Colonic mucosa (tissue), 4 donors: ENCODE data around the gene GPD1L. TPM values are rescaled to one million over a fixed set of nuclear protein-coding genes. Genes with fewer than 3 reads are reported as not detected.
"Not testable (repeated sequence)": the region's sequence is repeated elsewhere in the genome, so short reads cannot be mapped to it uniquely, and the experiment has no call there.

Experiments
- DNase-seq: peaks from one replicate; pipeline ENCODE4 v3.0.0-alpha.2; 2020
- H3K27ac ChIP-seq: fragments of 200-600 bp; one replicate; pipeline ENCODE4 v1.8.0; 2021
- H3K27me3 ChIP-seq: fragments of 200-600 bp; one replicate; pipeline ENCODE4 v1.8.0; 2021
- H3K36me3 ChIP-seq: fragments of 200-600 bp; one replicate; pipeline ENCODE4 v1.8.0; 2021
- H3K4me1 ChIP-seq: fragments of 200-600 bp; one replicate; pipeline ENCODE4 v1.8.0; 2021; ENCODE audit warnings: mild to moderate bottlenecking
- H3K4me3 ChIP-seq: fragments of 200-600 bp; one replicate; pipeline ENCODE4 v1.8.0; 2021
- H3K9ac ChIP-seq, 2 donors: one replicate each; pipeline ENCODE4 v1.7.0; 2013; ENCODE audit warnings: control low read depth in 2 of 2, low read depth in 2 of 2, low read length in 2 of 2
- H3K9me3 ChIP-seq: fragments of 200-600 bp; one replicate; pipeline ENCODE4 v1.8.0; 2021
- intact Hi-C: fragments of 100-400 bp; cut with DNase I; formaldehyde crosslinking; loops from one replicate; pipeline ENCODE4 v1.14.1; 2022
- total RNA-seq, 2 donors: library from RNA; stranded (reverse); fragmentation: NEBNext Ultra II Directional in 1 of 2; extraction: Animal tissue kit (Norgen Biotek cat#: 25700) in 1 of 2; gene quantifications; one replicate each; pipeline ENCODE4 v1.2.1, GENCODE V29; 2021
- TF ChIP-seq, protein P1 (sequence below): fragments of 200-600 bp; IDR thresholded peaks from one replicate; pipeline ENCODE4 v1.8.0; 2022; ENCODE audit warnings: antibody characterized with exemption, mild to moderate bottlenecking
- donor health status: healthy.
- donor health status: DM: no; HTN: no; CAD: no.
- donor health status: DM: no; HTN: no; CAD: no.

The GPD1L gene
- total RNA-seq, 2 donors from 2014 or later, result 70.3 to 78.4 TPM

DNA sequence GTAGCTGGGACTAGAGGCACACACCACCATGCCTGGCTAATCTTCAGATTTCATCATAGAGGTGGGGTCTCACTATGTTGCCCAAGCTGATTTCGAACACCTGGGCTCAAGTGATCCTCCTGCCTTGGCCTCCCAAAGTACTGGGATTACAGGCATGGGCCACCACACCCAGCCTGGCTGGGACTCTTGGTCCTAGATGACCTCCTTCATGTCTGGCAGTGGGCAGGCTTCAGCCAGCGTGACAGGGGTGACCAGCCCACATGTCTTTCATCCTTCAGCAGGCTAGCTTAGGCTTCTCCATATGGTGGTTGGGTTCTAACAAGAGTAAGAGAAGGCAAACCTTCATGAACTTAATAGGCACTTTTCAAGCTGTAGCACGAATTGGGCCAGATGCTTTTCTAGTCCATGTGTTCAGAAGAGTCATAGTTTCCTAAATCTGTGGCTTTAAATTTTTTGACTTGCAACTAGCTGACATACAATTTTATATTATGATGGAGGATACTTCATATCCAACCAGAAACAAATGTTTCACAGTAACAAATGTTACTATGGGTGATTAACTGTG, 7.6 kb downstream of the GPD1L start:
- intact Hi-C loops, result no loop called here
- Histone ChIP-seq H3K36me3 (no peaks in the 10 kb centered on the region), H3K27ac (no peak overlapping the region)

DNA sequence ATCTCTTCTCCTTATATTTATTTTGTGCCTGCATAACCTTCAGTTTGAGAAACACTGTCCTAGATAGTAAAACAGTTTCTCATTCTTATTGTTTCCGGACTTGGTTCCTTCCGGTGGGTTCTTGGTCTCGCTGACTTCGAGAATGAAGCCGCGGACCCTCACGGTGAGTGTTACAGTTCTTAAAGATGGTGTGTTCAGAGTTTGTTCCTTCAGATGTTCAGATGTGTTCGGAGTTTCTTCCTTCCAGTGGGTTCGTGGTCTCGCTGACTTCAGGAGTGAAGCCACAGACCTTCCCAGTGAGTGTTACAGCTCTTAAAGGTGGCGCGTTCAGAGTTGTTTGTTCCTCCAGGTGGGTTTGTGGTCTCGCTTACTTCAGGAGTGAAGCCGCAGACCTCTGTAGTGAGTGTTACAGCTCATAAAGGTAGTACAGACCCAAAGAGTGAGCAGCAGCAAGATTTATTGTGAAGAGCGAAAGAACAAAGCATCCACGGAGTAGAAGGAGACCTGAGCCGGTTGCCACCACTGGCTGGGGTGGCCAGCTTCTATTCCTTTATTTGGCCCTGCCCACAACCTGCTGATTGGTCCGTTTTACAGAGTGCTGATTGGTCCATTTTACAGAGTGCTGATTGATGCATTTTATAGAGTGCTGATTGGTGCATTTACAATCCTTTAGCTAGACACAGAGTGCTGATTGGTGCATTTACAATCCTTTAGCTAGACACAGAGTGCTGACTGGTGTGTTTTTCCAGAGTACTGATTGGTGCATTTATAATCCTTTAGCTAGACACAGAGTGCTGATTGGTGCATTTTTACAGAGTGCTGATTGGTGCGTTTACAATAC, 8.3 kb downstream of the GPD1L start:
- DNase-seq, H3K27ac ChIP-seq, intact Hi-C loops, H3K27me3 ChIP-seq, H3K4me1 ChIP-seq, H3K4me3 ChIP-seq, H3K9me3 ChIP-seq, H3K9ac ChIP-seq, H3K36me3 ChIP-seq: not testable (repeated sequence)

More for the DNA sequence above, 7.6 kb downstream of the GPD1L start:
- Histone ChIP-seq H3K4me1 (no peaks in the 10 kb centered on the region), H3K4me3 (no peak overlapping the region), H3K9ac (no peak overlapping the region), H3K27me3 (no peaks in the 10 kb centered on the region), H3K9me3 (no peaks in the 10 kb centered on the region)
- TF ChIP-seq, protein P1, sequence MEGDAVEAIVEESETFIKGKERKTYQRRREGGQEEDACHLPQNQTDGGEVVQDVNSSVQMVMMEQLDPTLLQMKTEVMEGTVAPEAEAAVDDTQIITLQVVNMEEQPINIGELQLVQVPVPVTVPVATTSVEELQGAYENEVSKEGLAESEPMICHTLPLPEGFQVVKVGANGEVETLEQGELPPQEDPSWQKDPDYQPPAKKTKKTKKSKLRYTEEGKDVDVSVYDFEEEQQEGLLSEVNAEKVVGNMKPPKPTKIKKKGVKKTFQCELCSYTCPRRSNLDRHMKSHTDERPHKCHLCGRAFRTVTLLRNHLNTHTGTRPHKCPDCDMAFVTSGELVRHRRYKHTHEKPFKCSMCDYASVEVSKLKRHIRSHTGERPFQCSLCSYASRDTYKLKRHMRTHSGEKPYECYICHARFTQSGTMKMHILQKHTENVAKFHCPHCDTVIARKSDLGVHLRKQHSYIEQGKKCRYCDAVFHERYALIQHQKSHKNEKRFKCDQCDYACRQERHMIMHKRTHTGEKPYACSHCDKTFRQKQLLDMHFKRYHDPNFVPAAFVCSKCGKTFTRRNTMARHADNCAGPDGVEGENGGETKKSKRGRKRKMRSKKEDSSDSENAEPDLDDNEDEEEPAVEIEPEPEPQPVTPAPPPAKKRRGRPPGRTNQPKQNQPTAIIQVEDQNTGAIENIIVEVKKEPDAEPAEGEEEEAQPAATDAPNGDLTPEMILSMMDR, result no peak
- DNase-seq, result no peak

DNA sequence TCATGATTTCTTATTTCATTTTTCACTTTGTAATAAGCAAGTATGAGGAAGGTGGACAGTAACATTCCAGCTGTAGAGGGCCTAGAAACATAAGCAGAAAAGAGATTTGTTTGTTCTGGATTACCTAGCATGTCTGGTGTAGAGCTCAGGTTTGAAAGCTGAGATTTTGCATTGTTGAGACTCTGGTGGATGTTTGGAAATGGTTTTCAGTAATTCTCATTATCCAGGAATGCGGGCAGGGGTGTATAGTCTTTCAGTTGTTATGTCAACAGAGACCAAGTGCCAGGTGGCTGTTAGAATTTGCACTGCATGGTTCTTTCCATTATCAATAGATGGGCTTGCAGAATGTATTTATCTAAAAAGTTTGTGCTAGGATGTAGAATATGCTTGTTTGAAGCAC, 10.9 kb downstream of the GPD1L start:
- Histone ChIP-seq H3K36me3 (no peaks in the 10 kb centered on the region), H3K27me3 (no peaks in the 10 kb centered on the region), H3K4me3 (no peak overlapping the region), H3K27ac (no peak overlapping the region), H3K9ac (no peak overlapping the region), H3K9me3 (no peaks in the 10 kb centered on the region), H3K4me1 (no peaks in the 10 kb centered on the region)
- intact Hi-C loops, result no loop called here
- TF ChIP-seq, protein P1, result no peak
- DNase-seq, result no peak

DNA sequence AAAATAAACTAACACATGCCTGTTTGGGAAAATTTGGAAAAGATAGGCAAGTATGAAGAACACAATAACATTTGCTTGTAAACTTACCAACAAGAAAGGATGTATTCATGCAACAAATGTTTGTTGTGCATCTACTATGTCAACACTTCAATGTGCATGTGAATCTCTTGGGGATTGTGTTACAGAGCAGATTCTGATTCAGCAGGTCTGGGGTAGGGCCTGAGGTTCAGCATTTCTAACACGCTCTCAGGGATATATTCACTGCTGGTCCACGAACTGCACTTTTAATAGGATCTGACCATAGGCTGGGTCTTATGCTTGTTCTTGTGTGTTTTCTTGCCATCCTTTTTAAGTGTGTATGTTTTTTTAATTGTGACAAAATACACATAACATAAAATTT, 11.8 kb downstream of the GPD1L start:
- H3K4me1 ChIP-seq, result no peaks in the 10 kb centered on the region

DNA sequence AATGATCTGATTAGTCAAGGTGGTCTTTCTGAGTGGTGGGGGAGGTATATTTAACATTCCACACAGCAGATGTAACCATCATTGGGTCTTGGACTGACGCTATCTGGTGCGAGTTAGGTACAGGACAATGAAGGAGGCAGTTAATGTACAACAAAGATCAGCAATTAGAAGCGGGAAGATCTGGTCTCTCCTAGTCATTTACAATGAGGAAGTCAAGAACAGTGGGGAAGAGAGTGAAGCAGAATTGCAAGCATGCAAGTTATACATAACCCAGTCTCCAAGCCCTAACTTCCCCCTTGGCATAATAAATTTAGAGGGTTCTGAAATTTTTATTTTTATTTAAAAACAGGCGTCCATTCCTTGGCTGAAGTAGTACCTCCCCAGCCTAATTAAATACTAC, 14.1 kb downstream of the GPD1L start:
- peak; percentile 34 for DNase-seq
- Histone ChIP-seq H3K4me3 (no peak overlapping the region), H3K9ac (peak overlapping the region in 1 of 2 donors; percentile 54), H3K4me1 (no peaks in the 10 kb centered on the region), H3K9me3 (no peaks in the 10 kb centered on the region), H3K27ac (peak overlapping the region; percentile 64), H3K36me3 (no peaks in the 10 kb centered on the region), H3K27me3 (no peaks in the 10 kb centered on the region)
- intact Hi-C loops, result no loop called here
- TF ChIP-seq, protein P1, result no peak

More for the DNA sequence above, 11.8 kb downstream of the GPD1L start:
- TF ChIP-seq, protein P1, result no peak
- intact Hi-C loops, result no loop called here
- no peak overlapping the region for H3K9ac ChIP-seq
- no peak overlapping the region for H3K4me3 ChIP-seq
- no peaks in the 10 kb centered on the region for H3K27me3 ChIP-seq
- DNase-seq, result no peak
- H3K36me3 ChIP-seq, result no peaks in the 10 kb centered on the region
- no peaks in the 10 kb centered on the region for H3K9me3 ChIP-seq
- no peak overlapping the region for H3K27ac ChIP-seq

DNA sequence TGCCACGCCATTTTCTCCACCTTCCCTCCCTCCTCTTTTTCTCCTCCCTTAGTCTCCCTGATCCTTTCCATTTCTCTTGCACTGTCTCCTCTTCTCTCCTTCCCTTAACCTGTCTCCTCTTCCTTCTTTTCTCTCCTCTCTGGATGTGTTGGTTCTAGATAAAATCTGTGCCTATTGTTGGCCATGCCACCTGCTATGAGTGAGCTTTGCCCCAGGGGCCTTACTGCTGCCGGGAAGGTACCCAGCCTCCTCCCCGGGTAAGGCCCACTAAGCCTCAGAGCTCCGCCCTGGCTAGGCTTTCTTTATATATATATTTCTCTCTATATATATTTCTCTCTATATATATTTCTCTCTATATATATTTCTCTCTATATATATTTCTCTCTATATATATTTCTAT, 14.7 kb downstream of the GPD1L start:
- DNase-seq, result peak; percentile 44
- H3K27ac ChIP-seq, result peak overlapping the region; percentile 64
- no peaks in the 10 kb centered on the region for H3K4me1 ChIP-seq
- H3K27me3 ChIP-seq, result no peaks in the 10 kb centered on the region
- no peaks in the 10 kb centered on the region for H3K36me3 ChIP-seq
- intact Hi-C loops, result no loop called here
- TF ChIP-seq, protein P1, result no peak
- peak overlapping the region in 1 of 2 donors; percentile 54 for H3K9ac ChIP-seq
- no peak overlapping the region for H3K4me3 ChIP-seq
- no peaks in the 10 kb centered on the region for H3K9me3 ChIP-seq
